Liver (tissue), 9 donors: Measurements from ENCODE around the gene GOLGA7B. TPM values are rescaled to one million over a fixed set of nuclear protein-coding genes. Genes with fewer than 3 reads are reported as not detected.

Experiments used
- DNase-seq: peaks from one replicate; pipeline ENCODE4 v3.0.0-alpha.2; 2017; ENCODE audit warnings: low spot score
- H3K27ac ChIP-seq, 2 donors: one replicate each; pipeline ENCODE4 v1.7.0; 2013; ENCODE audit warnings: inconsistent platforms in 2 of 2, low read length in 2 of 2, control low read depth in 1 of 2, low read depth in 1 of 2, mild to moderate bottlenecking in 1 of 2
- H3K27me3 ChIP-seq, 4 donors: one replicate each; pipeline versions ENCODE4 v1.6.1 to v1.7.0; 2013; ENCODE audit warnings: low read length in 3 of 4, inconsistent platforms in 1 of 4, mild to moderate bottlenecking in 1 of 4, moderate library complexity in 1 of 4; ENCODE audit not compliant: control insufficient read depth in 4 of 4, insufficient read depth in 4 of 4
- H3K36me3 ChIP-seq, 4 donors: one replicate each; pipeline versions ENCODE4 v1.6.1 to v1.7.0; 2013; ENCODE audit warnings: low read length in 3 of 4, mild to moderate bottlenecking in 3 of 4, low read depth in 1 of 4, moderate library complexity in 1 of 4; ENCODE audit not compliant: control insufficient read depth in 4 of 4, insufficient read depth in 3 of 4
- H3K4me1 ChIP-seq, 4 donors: one replicate each; pipeline versions ENCODE4 v1.6.1 to v1.7.0; 2013; ENCODE audit warnings: low read length in 3 of 4, mild to moderate bottlenecking in 3 of 4, moderate library complexity in 1 of 4; ENCODE audit not compliant: control insufficient read depth in 4 of 4, insufficient read depth in 4 of 4
- H3K4me3 ChIP-seq, 3 donors: one replicate each; pipeline versions ENCODE4 v1.6.1 to v1.7.0; 2013; ENCODE audit warnings: low read length in 3 of 3, control low read depth in 1 of 3, low read depth in 1 of 3, mild to moderate bottlenecking in 1 of 3
- H3K9ac ChIP-seq, 2 donors: one replicate each; pipeline ENCODE4 v1.7.0; 2013; ENCODE audit warnings: low read length in 2 of 2, mild to moderate bottlenecking in 2 of 2, moderate library complexity in 2 of 2, control low read depth in 1 of 2, low read depth in 1 of 2
- H3K9me3 ChIP-seq, 4 donors: one replicate each; pipeline versions ENCODE4 v1.6.1 to v1.7.0; 2013; ENCODE audit warnings: low read length in 3 of 4; ENCODE audit not compliant: control insufficient read depth in 4 of 4
- ATF3 ChIP-seq: IDR thresholded peaks from 2 replicates; pipeline ENCODE4 v1.6.1; 2016; ENCODE audit warnings: antibody characterized with exemption
- EGR1 ChIP-seq, 2 donors: IDR thresholded peaks; 2 replicates each; pipeline ENCODE4 v1.6.1; 2016 to 2018; ENCODE audit warnings: antibody characterized with exemption in 2 of 2, low read depth in 2 of 2
- FOXA1 ChIP-seq: IDR thresholded peaks from 2 replicates; pipeline ENCODE4 v1.6.1; 2016; ENCODE audit warnings: antibody characterized with exemption
- HNF4A ChIP-seq, 2 donors: conservative IDR thresholded peaks; 2 replicates each; pipeline ENCODE4 v1.6.1; 2016; ENCODE audit warnings: antibody characterized with exemption in 2 of 2, mild to moderate bottlenecking in 2 of 2
- HNF4G ChIP-seq: IDR thresholded peaks from 2 replicates; pipeline ENCODE4 v1.6.1; 2016; ENCODE audit warnings: antibody characterized with exemption
- JUND ChIP-seq, 2 donors: IDR thresholded peaks; 2 replicates each; pipeline ENCODE4 v1.6.1; 2016; ENCODE audit warnings: antibody characterized with exemption in 2 of 2
- MAX ChIP-seq: IDR thresholded peaks from 2 replicates; pipeline ENCODE4 v1.6.1; 2016; ENCODE audit warnings: antibody characterized with exemption
- NR2F2 ChIP-seq: IDR thresholded peaks from 2 replicates; pipeline ENCODE4 v1.6.1; 2016; ENCODE audit warnings: antibody characterized with exemption
- RAD21 ChIP-seq, 2 donors: IDR thresholded peaks; 2 replicates each; pipeline ENCODE4 v1.6.1; 2016; ENCODE audit warnings: antibody characterized with exemption in 2 of 2, mild to moderate bottlenecking in 2 of 2
- REST ChIP-seq: IDR thresholded peaks from 2 replicates; pipeline ENCODE4 v1.6.1; 2016; ENCODE audit warnings: antibody characterized with exemption, mild to moderate bottlenecking
- RXRA ChIP-seq, 2 donors: IDR thresholded peaks; 2 replicates each; pipeline ENCODE4 v1.6.1; 2017 to 2018; ENCODE audit warnings: antibody characterized with exemption in 2 of 2, mild to moderate bottlenecking in 1 of 2
- SP1 ChIP-seq: IDR thresholded peaks from 2 replicates; pipeline ENCODE4 v1.6.1; 2018; ENCODE audit warnings: antibody characterized with exemption, mild to moderate bottlenecking
- TAF1 ChIP-seq: conservative IDR thresholded peaks from 2 replicates; pipeline ENCODE4 v1.6.1; 2016; ENCODE audit warnings: antibody characterized with exemption, mild to moderate bottlenecking
- YY1 ChIP-seq: IDR thresholded peaks from 2 replicates; pipeline ENCODE4 v1.6.1; 2016; ENCODE audit warnings: antibody characterized with exemption, mild to moderate bottlenecking
- ZBTB33 ChIP-seq: IDR thresholded peaks from 2 replicates; pipeline ENCODE4 v1.6.1; 2016; ENCODE audit warnings: antibody characterized with exemption
- WGBS: extraction: QIAGEN DNeasy Blood & Tissue Kit; methylation state at CpG from one replicate; pipeline ENCODE4 v1.1.7; 2013; 5-methylcytosine and 5-hydroxymethylcytosine counted together
- polyA plus RNA-seq, 2 donors: library from polyadenylated mRNA; stranded (reverse) in 1 of 2; unstranded in 1 of 2; fragments of 200-250 nt in 1 of 2; fragments of >200 nt in 1 of 2; fragmentation: Nextera tagmentation in 1 of 2; extraction: Ambion mirVana in 1 of 2; gene quantifications; one replicate each; pipeline versions ENCODE4 v1.2.1 to v1.2.3, GENCODE V29; 2013 to 2015
- total RNA-seq, 2 donors: library from RNA; depleted of rRNA; stranded (reverse); fragments of >200 nt; gene quantifications; one replicate each; pipeline ENCODE4 v1.2.3, GENCODE V29; 2014
- donor health status: healthy.
- donor health status: healthy.
- donor health status: healthy.
- donor health status: healthy.
- donor health status: healthy.

GOLGA7B gene
- total and polyA plus RNA-seq, 4 donors = 0.05 to 0.63 (median 0.40) TPM

GRCh38 chr10:97822261-97822687 lies 27.4 kb upstream of the GOLGA7B start:
- TF ChIP-seq ZBTB33 (no peak), TAF1 (no peak), HNF4G (no peak), NR2F2 (no peak), RAD21 (IDR thresholded peaks at IDR 0.05) (no peak), SP1 (no peak), YY1 (no peak), FOXA1 (no peak), HNF4A (conservative IDR thresholded peaks at IDR 0.05) (no peak), REST (no peak), RXRA (IDR thresholded peaks at IDR 0.05) (no peak), EGR1 (IDR thresholded peaks at IDR 0.05; ENCODE audit: low read depth in 2 of 2) (no peak), ATF3 (no peak), MAX (no peak), JUND (IDR thresholded peaks at IDR 0.05) (no peak)
- WGBS = 77% methylated on average over 10 of the region's 10 CpGs
- H3K36me3 ChIP-seq = no peaks in the 10 kb centered on the region
- no peak overlapping the region for H3K27ac ChIP-seq
- no peak overlapping the region for H3K9ac ChIP-seq
- no peak overlapping the region for H3K4me3 ChIP-seq
- H3K9me3 ChIP-seq = no peaks in the 10 kb centered on the region
- DNase-seq = no peak
- H3K27me3 ChIP-seq = peaks cover 0 to 2% (median 0%) of the 10 kb centered on the region in 4 donors
- H3K4me1 ChIP-seq = no peaks in the 10 kb centered on the region

GRCh38 chr10:97823734-97824133 lies 25.9 kb upstream of the GOLGA7B start:
- Histone ChIP-seq H3K9ac (no peak overlapping the region), H3K27ac (no peak overlapping the region), H3K4me3 (no peak overlapping the region), H3K4me1 (no peaks in the 10 kb centered on the region), H3K27me3 (peaks cover 0 to 2% (median 0%) of the 10 kb centered on the region in 4 donors), H3K9me3 (no peaks in the 10 kb centered on the region), H3K36me3 (no peaks in the 10 kb centered on the region)
- 82% methylated on average over 12 of the region's 12 CpGs for WGBS
- TF ChIP-seq MAX = no peak
- no peak for DNase-seq
